Omental fat pad (tissue), 4 donors: ENCODE results near the gene RGS6. TPM values are rescaled to one million over a fixed set of nuclear protein-coding genes. Genes with fewer than 3 reads are reported as not detected.

ENCODE experiments used
- ATAC-seq: fragments of 150-250 bp; one replicate; pipeline ENCODE4 v1.9.1; 2016; ENCODE audit warnings: mild to moderate bottlenecking, moderate library complexity; ENCODE audit not compliant: low FRiP score
- DNase-seq: peaks from one replicate; pipeline ENCODE4 v3.0.0-alpha.2; 2019; ENCODE audit warnings: low spot score
- CTCF ChIP-seq, 3 donors: fragments of 450-650 bp; IDR thresholded peaks; one replicate each; pipeline ENCODE4 v1.5.1; 2016 to 2017; ENCODE audit warnings: antibody characterized with exemption in 3 of 3, mild to moderate bottlenecking in 3 of 3, moderate library complexity in 2 of 3
- total RNA-seq, 4 donors: library from RNA; depleted of rRNA; stranded (reverse); fragments of >200 nt; gene quantifications; one replicate each; pipeline ENCODE4 v1.1.0, GENCODE V29; 2016

The RGS6 gene
- total RNA-seq, 4 donors from 2014 or later, result 5.2 to 27.3 (median 6.9) TPM

DNA sequence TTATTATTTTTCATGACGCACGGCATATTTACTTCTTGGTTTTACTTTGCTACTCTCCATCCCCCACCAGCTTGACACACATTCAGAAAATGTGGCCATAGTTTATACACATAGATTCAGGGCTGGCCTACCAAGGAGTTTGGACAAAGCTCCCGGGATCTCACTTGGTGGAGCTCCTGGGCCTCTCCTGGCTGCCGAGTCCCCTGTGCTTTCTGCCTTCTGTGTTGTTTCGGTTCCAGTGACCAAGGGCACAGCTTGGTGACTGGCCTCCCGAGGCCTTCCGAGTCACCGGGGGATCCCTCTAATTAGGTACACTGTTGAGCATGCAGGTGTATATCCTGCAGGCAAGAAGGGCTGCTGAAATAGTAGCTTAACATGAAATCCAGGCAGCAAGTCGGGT lies 63.5 kb downstream of the RGS6 start:
- no peak for ATAC-seq
- DNase-seq, result no peak
- TF ChIP-seq CTCF (IDR thresholded peaks at IDR 0.05), result no peak

DNA sequence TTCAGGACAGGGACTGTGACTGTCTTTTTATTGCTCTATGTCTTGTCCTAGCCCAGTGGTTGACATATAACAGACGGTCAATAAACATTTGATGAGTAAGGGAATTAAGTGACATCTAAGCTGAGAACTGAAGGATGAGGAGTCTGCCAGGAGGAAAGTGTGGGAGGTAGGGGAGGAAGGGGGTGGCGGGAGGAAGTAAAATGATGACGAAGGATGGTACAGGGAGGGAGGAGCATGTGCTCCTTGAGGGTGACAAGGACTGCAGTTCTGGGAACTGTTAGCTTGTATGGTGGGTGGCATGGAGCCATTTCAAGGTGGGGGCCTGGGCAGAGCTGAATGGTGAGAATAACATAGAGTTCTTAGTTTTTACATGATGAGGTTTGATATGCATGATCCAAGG lies 64.4 kb downstream of the RGS6 start:
- ATAC-seq, result no peak
- no peak for TF ChIP-seq CTCF (IDR thresholded peaks at IDR 0.05)
- DNase-seq, result no peak

DNA sequence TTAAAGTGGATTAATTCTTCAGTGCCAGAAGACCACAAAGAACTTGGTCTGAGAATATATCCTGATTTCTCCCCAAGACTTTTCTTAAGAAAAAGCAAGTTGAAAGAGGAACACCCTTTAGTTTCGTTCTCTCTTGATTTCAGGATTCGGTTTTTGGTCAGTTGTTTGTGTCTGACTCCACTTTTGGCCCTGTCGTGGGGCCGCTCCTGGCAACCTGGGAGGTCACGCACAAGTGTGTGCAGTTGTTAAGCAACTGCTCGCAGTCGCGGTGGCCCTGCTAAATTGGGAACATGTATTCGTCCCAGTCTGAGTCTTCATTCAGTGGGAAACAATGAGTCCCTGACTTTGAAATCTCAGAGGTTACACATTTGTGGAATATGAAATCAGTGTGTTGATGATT lies 68.7 kb downstream of the RGS6 start:
- DNase-seq (no peak), ATAC-seq (no peak)
- TF ChIP-seq CTCF (IDR thresholded peaks at IDR 0.05), result no peak

GRCh38 chr14:72002731-72003130 lies 70.5 kb downstream of the RGS6 start:
- DNase-seq, result no peak
- no peak for ATAC-seq
- no peak for TF ChIP-seq CTCF (IDR thresholded peaks at IDR 0.05)

- no peak for TF ChIP-seq CTCF (IDR thresholded peaks at IDR 0.05)
- DNase-seq (no peak), ATAC-seq (no peak)
These were observed 76.4 kb downstream of the RGS6 start for GRCh38 chr14:72008666-72009065.

GRCh38 chr14:72010474-72010873 lies 78.2 kb downstream of the RGS6 start:
- no peak for TF ChIP-seq CTCF (IDR thresholded peaks at IDR 0.05)
- ATAC-seq, result no peak
- no peak for DNase-seq

- DNase-seq (no peak), ATAC-seq (no peak)
- TF ChIP-seq CTCF (IDR thresholded peaks at IDR 0.05), result no peak
These were observed 81.6 kb downstream of the RGS6 start for GRCh38 chr14:72013721-72014345.
